ENCODE results near the gene LHX3. TPM values are rescaled to one million over a fixed set of nuclear protein-coding genes. Genes with fewer than 3 reads are reported as not detected.

The LHX3 gene
- total and polyA plus RNA-seq, 8 donors, result not detected

GRCh38 chr9:136193891-136194279, 11.0 kb downstream of the LHX3 start:
- intact Hi-C loops (cut with DNase I; ENCODE audit: low total_unique reads), result no loop called here
- H3K4me3 ChIP-seq, result no peak overlapping the region
- no peak for DNase-seq
- 2 to 4% (median 4%) methylated on average over 38 to 45 of the region's 45 CpGs; no CpG with 5 or more reads in 2 of the 5 donors for WGBS, 5 donors
- no peaks in the 10 kb centered on the region for H3K36me3 ChIP-seq
- H3K27me3 ChIP-seq, result peaks cover 32 to 100% (median 99%) of the 10 kb centered on the region in 3 donors
- no peak overlapping the region for H3K27ac ChIP-seq
- no peaks in the 10 kb centered on the region for H3K9me3 ChIP-seq
- H3K4me1 ChIP-seq, result peaks cover 3 to 29% (median 17%) of the 10 kb centered on the region in 4 donors
- TF ChIP-seq CTCF (IDR thresholded peaks at IDR 0.05), result no peak
- no peak for TF ChIP-seq POLR2A (IDR thresholded peaks at IDR 0.05)
- TF ChIP-seq EP300 (IDR thresholded peaks at IDR 0.05), result no peak
- no peak for TF ChIP-seq POLR2AphosphoS5 (IDR thresholded peaks at IDR 0.05)

- Histone ChIP-seq H3K9me3 (no peaks in the 10 kb centered on the region), H3K4me1 (peaks cover 0 to 23% (median 12%) of the 10 kb centered on the region in 4 donors), H3K36me3 (no peaks in the 10 kb centered on the region), H3K4me3 (no peak overlapping the region), H3K27me3 (peaks cover 27 to 100% (median 93%) of the 10 kb centered on the region in 3 donors), H3K27ac (no peak overlapping the region)
- no peak for TF ChIP-seq EP300 (IDR thresholded peaks at IDR 0.05)
- TF ChIP-seq CTCF (IDR thresholded peaks at IDR 0.05), result no peak
- no peak for TF ChIP-seq POLR2A (IDR thresholded peaks at IDR 0.05)
- TF ChIP-seq POLR2AphosphoS5 (IDR thresholded peaks at IDR 0.05), result no peak
- intact Hi-C loops (cut with DNase I; ENCODE audit: low total_unique reads), result no loop called here
- 4 to 15% (median 6%) methylated on average over 4 to 96 of the region's 96 CpGs; no CpG with 5 or more reads in 1 of the 5 donors for WGBS, 5 donors
- no peak for DNase-seq
These were observed 11.6 kb downstream of the LHX3 start for GRCh38 chr9:136193127-136193890.

DNA sequence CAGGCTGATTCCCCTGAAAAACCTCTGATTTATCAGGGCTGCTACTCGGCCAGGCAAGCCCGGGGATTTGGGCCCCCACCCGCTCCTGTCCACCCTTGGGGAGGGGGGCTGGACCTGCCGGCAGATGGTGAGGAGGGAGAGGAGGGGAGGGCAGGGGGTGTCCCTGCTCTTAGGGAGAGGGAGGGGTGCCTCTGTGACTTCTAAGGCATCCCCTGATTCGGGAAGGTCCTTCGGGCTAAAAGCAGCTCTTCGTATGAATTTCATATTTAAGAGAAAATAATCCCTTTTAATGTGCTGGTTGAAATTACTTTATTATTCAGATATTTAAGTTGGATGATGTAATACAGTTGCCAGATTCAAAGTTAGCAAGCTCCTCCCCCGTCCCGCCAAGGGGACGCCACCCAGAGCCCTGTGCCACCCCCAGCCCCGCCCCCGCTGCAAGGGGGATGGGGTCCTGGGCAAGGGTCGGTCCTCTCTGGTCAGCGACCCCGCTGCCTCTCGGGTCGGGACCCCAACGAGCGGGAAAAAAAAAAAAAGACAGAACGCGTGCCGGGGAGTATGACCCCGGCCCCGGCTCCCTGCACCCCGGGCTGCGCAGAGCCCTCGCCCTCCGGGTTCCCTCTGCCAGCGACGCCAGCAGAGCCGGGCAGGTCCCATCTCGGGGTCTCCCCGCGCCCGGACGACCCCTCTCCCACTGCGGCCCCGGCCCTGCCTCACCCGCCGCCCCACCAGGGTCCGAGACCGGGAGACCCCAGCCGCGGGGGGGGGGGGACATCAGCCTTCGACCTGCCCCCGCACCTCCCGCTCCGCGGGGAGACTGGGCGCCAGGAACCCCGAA, 12.4 kb downstream of the LHX3 start:
- H3K27me3 ChIP-seq, result peaks cover 24 to 100% (median 85%) of the 10 kb centered on the region in 3 donors

More for the DNA sequence above, 12.4 kb downstream of the LHX3 start:
- intact Hi-C loops (cut with DNase I; ENCODE audit: low total_unique reads), result no loop called here
- no peak overlapping the region for H3K27ac ChIP-seq
- H3K9me3 ChIP-seq, result no peaks in the 10 kb centered on the region
- peaks cover 0 to 21% (median 10%) of the 10 kb centered on the region in 4 donors for H3K4me1 ChIP-seq
- H3K36me3 ChIP-seq, result no peaks in the 10 kb centered on the region
- 4 to 7% (median 4%) methylated on average over 22 to 51 of the region's 51 CpGs for WGBS, 5 donors
- TF ChIP-seq POLR2A (IDR thresholded peaks at IDR 0.05) (no peak), EP300 (IDR thresholded peaks at IDR 0.05) (no peak), POLR2AphosphoS5 (IDR thresholded peaks at IDR 0.05) (no peak), CTCF (IDR thresholded peaks at IDR 0.05) (no peak)
- DNase-seq, result no peak
- H3K4me3 ChIP-seq, result no peak overlapping the region

Data from stomach (tissue), 9 donors.